GM18520 (cell line): ENCODE results near the gene NAE1.

Experiments used
- ATAC-seq: cut with Tn5 transposase; IDR thresholded peaks from one replicate; pipeline ENCODE4 v1.9.1; 2021; ENCODE audit not compliant: unreplicated experiment

NAE1 gene

GRCh38 chr16:66850115-66850815, 19.5 kb upstream of the NAE1 start:
- no peak for ATAC-seq

DNA sequence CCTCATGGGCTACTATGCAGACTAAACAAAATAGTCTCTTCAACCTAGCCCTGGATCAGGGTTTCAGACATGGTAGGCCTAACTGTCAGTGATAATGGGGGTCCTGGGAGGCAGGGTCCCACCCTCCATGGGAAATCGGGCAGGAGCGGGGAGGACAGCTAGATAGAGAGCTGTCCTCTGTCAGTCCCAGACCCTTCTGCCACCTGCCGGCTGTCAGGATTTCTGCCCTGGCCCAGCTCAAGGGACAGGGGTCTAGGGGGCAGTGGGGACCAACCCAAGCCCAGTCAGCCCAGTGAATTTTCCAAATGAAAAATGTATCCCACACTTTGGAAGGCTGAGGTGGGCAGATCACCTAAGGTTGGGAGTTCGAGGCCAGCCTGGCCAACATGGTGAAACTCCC, 18.8 kb upstream of the NAE1 start:
- no peak for ATAC-seq

GRCh38 chr16:66849021-66849420, 18.2 kb upstream of the NAE1 start:
- no peak for ATAC-seq

DNA sequence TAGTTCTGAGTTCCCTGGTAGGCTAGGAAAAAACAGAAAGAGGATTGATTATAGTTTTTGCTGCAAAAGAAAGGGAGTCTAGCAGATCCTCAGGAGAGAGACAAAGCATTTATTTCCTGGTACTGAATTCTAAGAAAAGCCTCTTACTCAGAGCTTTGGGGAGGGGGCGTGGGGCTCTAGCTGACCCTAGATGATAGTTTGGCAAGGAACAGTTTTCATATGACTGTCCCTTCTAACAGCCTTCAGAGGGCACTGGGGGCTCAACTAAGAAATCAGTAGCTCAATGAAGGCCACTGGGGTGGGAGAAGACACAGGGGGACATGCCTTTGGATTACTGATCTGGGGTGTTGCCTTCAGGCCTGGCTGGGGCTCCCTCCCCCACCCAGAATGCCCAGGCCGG, 17.4 kb upstream of the NAE1 start:
- no peak for ATAC-seq

DNA sequence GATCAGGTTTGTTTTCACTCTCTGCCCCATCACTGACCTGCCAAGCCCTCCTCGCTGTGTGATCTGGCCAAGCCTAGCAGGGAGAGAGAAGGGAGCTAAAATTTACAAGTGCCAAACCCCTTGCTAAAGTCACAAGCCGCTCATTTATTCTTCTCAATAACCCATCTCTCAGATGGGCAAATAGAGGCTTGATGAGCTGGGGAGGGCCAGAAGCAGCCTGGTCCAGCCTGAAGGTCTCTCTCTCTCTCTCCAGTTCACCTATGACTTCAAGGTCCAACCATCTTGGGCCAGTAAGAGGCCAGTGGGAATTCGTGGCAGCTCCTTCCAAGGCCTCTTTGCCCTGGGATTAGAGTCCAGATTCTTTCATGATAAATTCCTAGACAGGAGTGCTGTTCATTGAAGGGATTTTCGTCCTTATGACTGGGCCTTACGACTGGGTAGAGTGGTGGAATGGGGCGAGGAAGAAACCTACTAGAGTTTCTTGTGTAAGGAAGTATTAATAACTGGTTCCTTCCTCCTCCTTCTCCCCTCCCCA, 16.8 kb upstream of the NAE1 start:
- ATAC-seq = no peak

DNA sequence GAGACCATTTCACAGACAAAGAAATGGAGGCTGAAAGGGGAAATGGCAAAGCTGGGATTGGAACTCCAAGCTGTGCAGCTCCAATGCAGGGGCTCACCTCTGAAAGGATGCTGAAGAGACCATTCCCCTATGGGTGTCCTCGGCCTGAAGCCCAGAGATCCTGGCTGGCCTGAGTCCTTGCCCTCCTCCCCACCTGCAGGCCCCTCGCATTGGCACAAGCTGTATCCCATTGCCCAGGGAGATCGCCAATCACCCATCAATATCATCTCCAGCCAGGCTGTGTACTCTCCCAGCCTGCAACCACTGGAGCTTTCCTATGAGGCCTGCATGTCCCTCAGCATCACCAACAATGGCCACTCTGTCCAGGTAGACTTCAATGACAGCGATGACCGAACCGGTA, 16.1 kb upstream of the NAE1 start:
- ATAC-seq = no peak

DNA sequence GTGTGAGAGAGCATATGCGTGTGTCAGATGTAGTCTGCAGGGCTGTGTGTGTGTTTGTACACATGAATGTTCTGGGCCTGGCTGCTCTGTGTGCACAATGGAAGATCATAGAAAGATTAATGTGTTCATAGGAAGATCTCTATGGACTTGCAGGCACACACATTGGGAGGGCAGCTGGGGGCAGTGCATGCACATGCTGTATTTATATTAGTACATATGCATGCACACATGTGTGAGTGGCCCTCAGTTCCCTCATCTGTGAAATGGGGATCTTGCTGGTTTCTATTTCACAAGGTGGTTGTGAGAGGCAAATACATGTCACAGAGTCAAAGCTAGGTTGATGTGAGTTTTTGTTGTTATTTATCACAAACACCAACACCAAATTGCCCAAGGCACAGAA, 15.5 kb upstream of the NAE1 start:
- no peak for ATAC-seq

DNA sequence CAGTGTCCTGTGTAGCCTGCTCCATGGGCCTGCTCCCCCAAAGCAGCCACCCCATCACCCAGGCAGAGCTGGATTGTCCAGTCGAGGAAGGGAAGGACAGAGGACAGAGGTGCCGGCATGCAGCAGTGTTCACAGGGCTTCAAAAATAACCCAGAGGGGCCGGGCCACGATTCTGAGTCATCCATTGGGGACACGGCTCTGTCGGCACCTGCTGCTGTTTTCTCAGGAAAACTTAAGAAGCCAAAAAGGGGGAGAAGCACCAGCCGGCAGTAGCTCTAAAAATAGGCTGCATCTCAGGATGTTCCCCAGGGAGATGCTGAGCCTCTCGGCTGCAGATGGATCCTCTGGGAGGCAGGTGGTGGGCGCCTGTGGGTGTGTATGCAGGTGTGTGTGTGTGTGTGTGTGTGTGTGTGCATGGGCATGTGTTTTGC, 15.0 kb upstream of the NAE1 start:
- no peak for ATAC-seq

DNA sequence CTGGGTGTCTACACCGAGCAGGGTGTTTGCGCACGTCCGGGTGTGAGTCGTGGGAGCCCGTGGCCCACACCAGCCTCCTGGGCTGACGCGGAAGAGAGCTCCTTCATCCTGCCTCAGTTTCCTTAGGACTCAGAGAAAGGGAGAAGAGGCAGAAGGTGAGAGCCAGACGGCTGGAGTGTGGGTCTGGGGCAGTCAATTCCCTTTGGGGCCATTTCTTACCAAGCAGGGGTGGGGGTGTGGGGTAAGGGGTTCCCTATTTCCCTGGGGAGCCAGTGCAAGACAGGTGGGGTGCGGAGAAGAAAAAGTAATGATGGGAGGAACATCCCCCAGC, 14.3 kb upstream of the NAE1 start:
- ATAC-seq = no peak

DNA sequence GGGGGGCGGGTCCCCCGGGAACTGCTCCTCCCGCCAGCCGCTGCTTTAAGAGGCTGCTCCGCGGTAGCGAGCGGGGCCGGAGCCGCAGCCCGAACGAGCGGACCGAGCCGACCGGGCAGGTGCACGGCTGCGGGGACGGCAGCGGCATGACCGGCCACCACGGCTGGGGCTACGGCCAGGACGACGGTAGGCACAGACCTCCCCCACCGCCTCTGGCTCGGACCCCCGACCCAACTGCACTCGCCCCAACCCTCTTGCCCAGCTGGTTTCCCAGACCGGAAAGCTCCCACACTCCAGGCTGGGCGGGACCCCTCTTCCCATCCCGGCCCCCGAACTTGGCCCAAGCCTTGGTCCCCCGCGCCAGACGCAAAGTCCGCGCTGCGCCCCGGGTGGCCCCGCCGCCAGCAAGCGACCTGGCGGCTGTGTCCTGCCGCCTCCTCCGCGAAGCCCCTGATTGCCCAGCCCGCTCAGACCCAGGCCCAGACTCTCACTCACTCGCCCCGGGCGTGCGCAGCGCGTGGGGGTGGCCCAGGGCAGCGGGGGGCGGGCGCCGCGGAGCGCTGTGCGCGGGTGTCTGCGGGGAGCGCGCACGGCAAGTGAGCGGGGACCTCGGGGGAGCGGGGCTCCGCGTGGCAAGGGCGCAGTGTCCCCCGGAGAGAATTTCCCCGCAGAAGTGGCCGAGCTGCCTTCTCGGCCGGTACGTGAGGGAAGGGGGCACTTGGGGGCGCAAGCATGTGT, 13.7 kb upstream of the NAE1 start, which contains the start of gene CA7:
Gene CA7 (plus strand): TSS at position 73 of the 738 bp plus-strand sequence. CDS start 74 bp downstream, at position 147.
- ATAC-seq = no peak

DNA sequence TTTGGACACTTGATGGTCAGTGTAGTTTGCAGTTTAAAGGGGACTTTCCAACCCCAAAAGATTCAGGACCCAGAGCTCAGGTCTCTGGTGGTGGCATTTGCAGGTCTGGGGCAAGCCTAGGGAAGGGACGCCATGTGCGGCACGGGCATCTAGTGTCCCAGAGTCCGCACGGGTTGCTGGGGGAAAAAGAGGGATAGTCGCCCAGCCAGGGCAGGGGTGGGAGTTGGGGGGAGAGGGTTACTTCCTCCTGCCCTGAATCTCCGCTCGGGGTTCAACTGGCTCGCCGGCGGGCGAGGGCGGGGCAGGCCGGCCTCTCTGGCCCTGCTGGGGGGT, 13.2 kb upstream of the NAE1 start:
- ATAC-seq = no peak

GRCh38 chr16:66843191-66843590, 12.4 kb upstream of the NAE1 start:
- ATAC-seq = no peak

DNA sequence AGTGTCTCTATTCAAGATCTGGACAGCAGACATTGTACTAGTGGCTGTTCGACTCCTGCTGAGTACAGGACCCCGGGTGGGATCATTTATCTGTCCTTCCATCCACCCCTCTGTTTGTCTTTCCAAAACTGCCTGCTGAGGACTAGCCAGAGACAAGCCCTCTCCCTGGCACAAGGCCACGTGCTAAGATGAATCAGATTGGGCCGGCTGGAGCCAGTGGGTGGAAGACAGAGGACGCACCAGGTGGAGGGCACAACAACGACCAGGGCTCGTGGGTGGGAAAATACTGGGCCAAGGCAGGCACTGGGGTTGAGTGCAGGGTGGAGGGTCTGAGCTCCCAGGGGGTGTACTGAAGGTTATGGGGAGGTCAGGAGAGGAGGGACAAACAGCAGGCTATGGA, 12.0 kb upstream of the NAE1 start:
- no peak for ATAC-seq

DNA sequence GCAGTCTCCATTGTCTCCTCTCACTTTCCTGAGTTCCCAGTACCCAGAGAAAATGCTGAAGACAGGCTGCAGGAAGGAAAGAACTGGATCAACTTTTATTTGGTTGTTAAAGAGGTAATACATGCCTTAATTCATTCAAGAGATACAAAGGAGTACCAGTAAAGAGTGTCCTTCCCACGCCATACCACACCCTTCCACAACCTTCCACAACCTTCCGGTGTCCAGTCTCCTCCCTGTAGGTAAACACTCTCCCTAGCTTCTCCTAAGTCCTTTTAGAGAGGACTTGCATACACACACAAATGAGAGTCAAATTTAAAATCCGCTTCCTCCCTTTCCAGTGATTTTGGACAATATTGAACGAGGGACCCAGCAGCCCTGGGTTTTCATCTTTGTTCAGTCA, 10.6 kb upstream of the NAE1 start:
- no peak for ATAC-seq

DNA sequence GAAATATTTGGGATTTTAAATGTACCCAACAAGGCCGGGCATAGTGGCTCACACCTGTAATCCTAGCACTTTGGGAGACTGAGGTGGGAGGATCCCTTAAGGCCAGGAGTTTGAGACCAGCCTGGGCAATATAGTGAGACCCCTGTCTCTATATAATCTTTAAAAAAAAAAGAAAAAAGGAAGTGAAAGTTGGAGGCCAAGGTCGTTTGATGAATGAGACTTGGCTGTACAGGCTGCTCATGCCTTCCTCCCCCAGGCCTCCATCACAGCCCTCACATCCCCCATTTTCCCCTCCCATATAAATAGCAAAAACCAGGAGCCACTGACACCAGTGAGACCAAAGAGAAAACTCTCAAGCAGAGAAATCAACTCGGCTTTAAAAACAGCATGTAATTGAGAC, 10.1 kb upstream of the NAE1 start:
- ATAC-seq = no peak

GRCh38 chr16:66834746-66835145, 4.0 kb upstream of the NAE1 start:
- no peak for ATAC-seq

DNA sequence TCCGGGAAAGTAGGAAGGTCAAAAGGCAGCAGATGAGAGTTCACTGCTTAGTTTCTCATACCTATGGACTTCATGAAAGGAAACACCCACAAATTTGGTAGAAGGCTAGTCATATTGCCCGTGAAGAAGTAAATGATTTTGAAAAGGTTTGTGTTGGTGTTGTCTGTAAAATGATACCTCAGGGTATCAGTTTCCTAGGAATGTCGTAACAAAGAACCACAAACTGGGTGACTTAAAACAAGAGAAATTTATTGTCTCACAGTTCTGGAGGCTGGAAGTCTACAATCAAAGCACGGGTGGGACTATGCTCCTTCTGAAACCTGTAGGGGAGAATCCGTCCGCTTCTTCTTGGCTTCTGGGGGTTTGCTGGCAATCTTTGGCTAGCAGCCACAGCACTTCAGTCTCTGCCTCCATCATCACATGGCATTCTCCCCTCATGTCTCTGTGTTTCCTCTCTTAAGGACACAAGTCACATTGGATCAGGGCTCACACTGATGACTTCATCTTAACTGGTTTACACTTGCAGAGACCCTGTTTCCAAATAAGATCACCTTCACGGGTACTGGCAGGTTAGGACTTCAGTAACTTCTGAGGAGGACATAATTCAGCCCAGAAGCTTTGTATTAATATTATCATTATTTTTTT, 2.0 kb upstream of the NAE1 start:
- ATAC-seq = no peak

GRCh38 chr16:66832190-66832589, 1.4 kb upstream of the NAE1 start:
- no peak for ATAC-seq

DNA sequence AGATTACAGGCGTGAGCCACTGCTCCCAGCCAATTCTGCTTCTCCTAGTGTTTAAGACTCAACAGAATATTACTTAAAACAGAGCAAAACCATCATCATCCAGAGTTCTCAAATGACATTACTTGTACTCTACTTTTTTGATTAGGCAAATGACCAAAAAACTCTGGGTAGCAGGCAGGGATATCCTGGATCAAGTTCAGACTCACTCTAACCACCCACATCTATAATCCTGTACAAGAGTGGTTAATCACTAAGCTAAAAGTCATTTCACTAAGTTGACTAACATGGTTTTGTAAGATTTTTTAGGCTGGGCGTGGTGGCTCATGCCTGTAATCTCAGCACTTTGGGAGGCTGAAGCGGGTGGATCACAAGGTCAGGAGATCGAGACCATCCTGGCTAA, 6.8 kb downstream of the NAE1 start:
- ATAC-seq = no peak

DNA sequence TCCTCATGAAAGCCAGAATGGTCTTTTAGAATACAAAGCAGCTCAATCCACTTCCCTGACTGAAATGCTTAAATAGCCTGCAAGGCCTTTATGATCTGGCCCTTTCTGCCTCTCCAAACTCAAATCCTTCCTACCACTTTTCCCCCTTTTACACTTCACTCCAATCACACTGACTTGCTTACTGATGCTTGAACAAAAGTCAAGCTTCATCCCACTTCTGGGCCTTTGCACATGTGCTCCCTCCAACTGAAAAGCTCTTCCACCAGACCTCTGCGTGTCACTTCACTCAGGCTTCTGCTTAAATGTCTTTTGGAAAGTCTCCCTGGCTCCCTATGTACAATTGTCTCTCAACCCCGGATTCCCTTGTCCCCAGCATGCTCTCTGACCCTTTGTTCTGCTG, 16.0 kb downstream of the NAE1 start:
- no peak for ATAC-seq

DNA sequence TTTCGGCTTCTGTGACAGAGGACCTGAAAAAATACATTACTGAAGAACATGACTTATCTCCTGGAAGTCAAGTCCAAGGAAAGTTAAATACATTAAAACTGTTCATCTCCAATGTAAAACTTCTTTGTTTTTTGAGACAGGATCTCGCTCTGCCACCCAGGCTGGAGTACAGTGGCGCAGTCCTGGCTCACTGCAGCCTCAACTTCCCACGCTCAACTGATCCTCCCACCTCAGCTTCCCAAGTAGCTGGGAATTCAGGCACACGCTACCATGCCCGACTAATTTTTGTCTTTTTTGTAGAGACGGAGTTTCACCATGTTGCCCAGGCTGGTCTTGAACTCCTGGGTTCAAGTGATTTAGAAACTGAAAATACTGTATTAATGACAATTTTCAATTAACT, 19.7 kb downstream of the NAE1 start:
- ATAC-seq = no peak

DNA sequence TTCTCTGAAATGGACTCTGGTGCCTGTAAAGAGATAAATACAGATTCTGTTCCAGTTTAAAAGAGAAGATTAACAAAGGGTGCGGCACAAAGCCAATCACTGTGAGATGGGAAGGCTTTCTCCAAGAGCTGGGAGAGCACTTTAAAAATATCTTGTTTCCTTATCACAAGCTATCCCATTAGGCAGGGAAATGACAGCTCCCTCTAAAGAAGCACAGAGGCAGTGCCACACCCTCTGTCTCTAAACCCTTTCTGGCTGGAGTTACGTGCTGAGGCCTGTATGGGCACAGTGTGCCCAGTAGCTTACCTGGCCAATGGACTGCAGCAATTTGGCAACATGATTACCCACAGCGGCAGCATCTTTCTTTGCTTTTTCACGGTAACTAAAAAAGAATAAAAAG, 20.4 kb downstream of the NAE1 start:
- no peak for ATAC-seq
